HG02943 (cell line): ENCODE data around the gene GPR63.
A peak's percentile ranks its signal among the peaks of the same experiment; 100 is the strongest.

Experiments used
- ATAC-seq: cut with Tn5 transposase; IDR thresholded peaks from one replicate; pipeline ENCODE4 v1.9.1; 2021; ENCODE audit warnings: mild to moderate bottlenecking, low read depth, moderate library complexity; ENCODE audit not compliant: unreplicated experiment

GPR63 gene

GRCh38 chr6:96826865-96827264 lies 10.4 kb downstream of the GPR63 start:
- no peak for ATAC-seq

- no peak for ATAC-seq
Measured at GRCh38 chr6:96823743-96824142, 13.5 kb downstream of the GPR63 start.

- no peak for ATAC-seq
Measured at GRCh38 chr6:96821034-96821433, 16.2 kb downstream of the GPR63 start.

GRCh38 chr6:96816301-96816817 lies 20.9 kb downstream of the GPR63 start:
- ATAC-seq, result no peak

- no peak for ATAC-seq
Measured at GRCh38 chr6:96814625-96815024, 22.7 kb downstream of the GPR63 start.

GRCh38 chr6:96812077-96812703 lies 25.1 kb downstream of the GPR63 start:
- ATAC-seq, result no peak

GRCh38 chr6:96811670-96812069 lies 25.6 kb downstream of the GPR63 start:
- ATAC-seq, result no peak

- no peak for ATAC-seq
Measured at GRCh38 chr6:96811136-96811535, 26.1 kb downstream of the GPR63 start.

GRCh38 chr6:96809119-96809518 lies 28.2 kb downstream of the GPR63 start:
- no peak for ATAC-seq

- ATAC-seq, result no peak
Measured at GRCh38 chr6:96803106-96803481, 34.2 kb downstream of the GPR63 start.

- ATAC-seq, result peak; percentile 99
Measured at GRCh38 chr6:96795481-96795880, 41.8 kb downstream of the GPR63 start.

GRCh38 chr6:96794980-96795379 lies 42.3 kb downstream of the GPR63 start:
- ATAC-seq, result peak; percentile 20

- no peak for ATAC-seq
Measured at GRCh38 chr6:96792561-96793190, 44.6 kb downstream of the GPR63 start.

- ATAC-seq, result no peak
Measured at GRCh38 chr6:96789871-96790270, 47.4 kb downstream of the GPR63 start.

GRCh38 chr6:96787846-96788580 lies 49.3 kb downstream of the GPR63 start:
- no peak for ATAC-seq

- no peak for ATAC-seq
Measured at GRCh38 chr6:96786336-96786735, 50.9 kb downstream of the GPR63 start.

GRCh38 chr6:96784650-96785049 lies 52.6 kb downstream of the GPR63 start:
- ATAC-seq, result no peak

- ATAC-seq, result no peak
Measured at GRCh38 chr6:96783307-96783706, 54.0 kb downstream of the GPR63 start.

- ATAC-seq, result no peak
Measured at GRCh38 chr6:96781557-96781956, 55.7 kb downstream of the GPR63 start.

- ATAC-seq, result no peak
Measured at GRCh38 chr6:96777113-96777512, 60.2 kb downstream of the GPR63 start.

GRCh38 chr6:96775727-96776400 lies 61.4 kb downstream of the GPR63 start:
- ATAC-seq, result no peak
